ENCODE data around the gene KRTAP5-6.

Gene KRTAP5-6

DNA sequence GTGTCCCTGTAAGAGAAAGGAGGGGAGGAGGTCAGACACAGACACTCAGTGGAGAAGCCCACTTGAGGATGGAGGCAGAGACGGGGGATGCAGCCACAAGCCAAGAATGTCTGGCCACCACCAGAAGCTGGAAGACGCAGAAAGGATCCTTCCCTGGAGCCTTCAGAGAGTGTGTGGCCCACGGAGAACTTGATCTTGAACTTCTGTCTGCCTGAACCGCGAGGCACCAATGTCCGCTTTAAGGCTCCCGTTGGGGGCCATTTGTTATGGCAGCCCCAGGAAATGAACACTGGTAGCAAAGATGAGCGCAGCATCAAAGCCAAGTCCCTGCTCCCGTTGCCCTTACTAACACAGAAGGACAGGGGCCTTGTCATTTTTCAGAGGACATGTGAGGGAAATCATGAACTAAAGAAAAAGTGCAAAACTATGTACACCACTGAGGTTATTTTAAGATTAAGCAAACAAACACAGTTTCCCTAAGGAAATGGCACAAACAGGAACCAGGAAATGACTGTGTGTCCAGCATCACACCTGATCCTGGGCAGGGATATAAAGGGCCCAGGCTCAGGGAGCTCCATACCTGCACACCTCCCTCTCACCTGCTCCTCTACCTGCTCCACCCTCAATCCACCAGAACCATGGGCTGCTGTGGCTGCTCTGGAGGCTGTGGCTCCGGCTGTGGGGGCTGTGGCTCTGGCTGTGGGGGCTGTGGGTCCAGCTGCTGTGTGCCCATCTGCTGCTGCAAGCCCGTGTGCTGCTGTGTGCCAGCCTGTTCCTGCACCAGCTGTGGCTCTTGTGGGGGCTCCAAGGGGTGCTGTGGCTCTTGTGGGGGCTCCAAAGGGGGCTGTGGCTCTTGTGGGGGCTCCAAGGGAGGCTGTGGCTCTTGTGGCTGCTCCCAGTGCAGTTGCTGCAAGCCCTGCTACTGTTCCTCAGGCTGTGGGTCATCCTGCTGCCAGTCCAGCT is at the start of gene KRTAP5-6:
TSS of gene KRTAP5-6 (plus strand) at position 588 of the 963 bp plus-strand sequence. CDS start at position 639, 51 bp downstream.
- TF ChIP-seq GATA2 (IDR thresholded peaks at IDR 0.05; ENCODE audit: low read depth, low read length), result no peak
- TF ChIP-seq GATA3 (IDR thresholded peaks at IDR 0.05; ENCODE audit: low read depth, low read length), result no peak

DNA sequence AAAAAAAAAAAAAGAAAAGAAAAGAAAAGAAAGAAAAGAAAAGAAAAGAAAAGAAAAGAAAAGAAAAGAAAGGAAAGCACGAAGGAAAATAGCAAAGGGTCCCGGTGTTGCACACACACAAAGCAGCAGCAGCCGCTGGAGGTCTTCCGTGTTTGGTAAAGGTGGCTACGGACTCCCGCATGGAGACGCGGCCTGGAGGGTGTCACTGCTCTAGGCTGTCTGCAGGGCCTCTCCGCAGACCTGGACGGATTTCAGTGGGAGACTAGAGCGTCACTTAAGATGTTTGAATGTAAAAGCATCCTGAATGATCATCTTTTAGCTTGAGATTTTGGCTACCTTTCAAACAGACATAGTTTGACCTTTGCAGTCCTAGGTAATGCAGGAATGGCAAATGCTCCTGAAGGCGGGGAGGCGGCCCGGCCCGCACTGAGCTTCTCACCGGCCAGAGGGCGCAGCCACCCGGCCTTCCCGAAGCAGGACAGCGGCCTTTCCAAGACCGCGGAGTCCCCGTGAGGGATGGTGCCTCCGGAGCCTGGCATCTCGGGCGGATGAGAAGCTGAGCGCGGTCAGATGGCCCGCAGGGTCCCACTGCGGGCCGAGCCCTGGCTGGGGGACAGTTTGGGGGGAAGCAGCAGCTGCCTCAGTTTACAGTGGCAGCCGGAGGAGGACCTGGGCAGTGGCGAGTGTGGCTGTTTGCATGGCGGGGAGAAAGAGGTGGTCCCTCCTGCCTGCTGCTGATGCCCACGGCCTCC is 48.9 kb upstream of the KRTAP5-6 start:
- no peak for TF ChIP-seq GATA3 (IDR thresholded peaks at IDR 0.05; ENCODE audit: low read depth, low read length)
- TF ChIP-seq GATA2 (IDR thresholded peaks at IDR 0.05; ENCODE audit: low read depth, low read length), result no peak

- TF ChIP-seq GATA2 (IDR thresholded peaks at IDR 0.05; ENCODE audit: low read depth, low read length), result no peak
- no peak for TF ChIP-seq GATA3 (IDR thresholded peaks at IDR 0.05; ENCODE audit: low read depth, low read length)
Observed at GRCh38 chr11:1648653-1649420, 48.2 kb upstream of the KRTAP5-6 start.

- TF ChIP-seq GATA2 (IDR thresholded peaks at IDR 0.05; ENCODE audit: low read depth, low read length), result no peak
- no peak for TF ChIP-seq GATA3 (IDR thresholded peaks at IDR 0.05; ENCODE audit: low read depth, low read length)
Observed at GRCh38 chr11:1650034-1650917, 46.7 kb upstream of the KRTAP5-6 start.

DNA sequence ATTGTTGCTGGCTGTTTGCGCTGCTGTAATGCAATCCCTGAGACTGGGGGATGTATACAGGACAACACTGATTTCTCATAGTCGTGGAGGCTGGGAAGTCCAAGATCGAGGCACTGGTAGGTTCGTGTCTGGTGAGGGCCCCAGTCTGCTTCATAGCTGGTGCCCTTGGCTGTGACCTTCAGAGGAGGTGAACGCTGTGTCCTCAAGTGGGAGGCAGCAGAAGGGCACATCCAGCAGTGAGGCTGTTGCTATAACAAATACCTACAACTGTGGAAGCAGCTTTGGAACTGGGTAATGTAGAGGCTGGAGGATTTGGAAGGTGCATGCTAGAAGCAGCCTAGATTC is 46.1 kb upstream of the KRTAP5-6 start:
- TF ChIP-seq GATA2 (IDR thresholded peaks at IDR 0.05; ENCODE audit: low read depth, low read length) (no peak), GATA3 (IDR thresholded peaks at IDR 0.05; ENCODE audit: low read depth, low read length) (no peak)

DNA sequence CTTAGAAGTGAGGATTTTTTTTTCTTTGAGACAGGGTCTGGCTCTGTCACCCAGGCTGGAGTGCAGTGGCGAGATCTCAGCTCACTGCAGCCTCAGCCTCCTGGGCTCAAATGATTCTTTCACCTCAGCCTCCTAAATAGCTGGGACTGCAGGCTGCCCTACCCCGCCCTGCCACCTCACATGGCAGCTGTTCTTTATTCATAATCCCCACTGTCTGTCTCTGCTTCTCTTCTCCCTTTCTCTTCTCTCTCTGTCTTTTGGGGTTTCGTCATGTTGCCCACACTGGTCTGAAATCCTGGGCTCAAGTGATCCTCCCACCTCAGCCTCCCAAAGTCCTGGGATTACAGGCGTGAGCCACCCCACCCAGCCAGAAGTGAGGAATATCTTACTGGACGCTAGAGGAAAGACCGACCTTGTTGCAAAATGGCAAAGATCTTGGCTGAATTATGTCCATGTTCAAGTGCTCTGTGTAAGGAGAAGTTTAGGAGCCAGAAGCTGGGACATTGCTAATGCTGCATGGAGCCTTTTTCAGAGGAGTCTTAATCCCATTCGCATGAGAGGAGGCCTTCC is 45.5 kb upstream of the KRTAP5-6 start:
- TF ChIP-seq GATA2 (IDR thresholded peaks at IDR 0.05; ENCODE audit: low read depth, low read length) (no peak), GATA3 (IDR thresholded peaks at IDR 0.05; ENCODE audit: low read depth, low read length) (no peak)

GRCh38 chr11:1652026-1652425 is 45.0 kb upstream of the KRTAP5-6 start:
- TF ChIP-seq GATA2 (IDR thresholded peaks at IDR 0.05; ENCODE audit: low read depth, low read length) (no peak), GATA3 (IDR thresholded peaks at IDR 0.05; ENCODE audit: low read depth, low read length) (no peak)

DNA sequence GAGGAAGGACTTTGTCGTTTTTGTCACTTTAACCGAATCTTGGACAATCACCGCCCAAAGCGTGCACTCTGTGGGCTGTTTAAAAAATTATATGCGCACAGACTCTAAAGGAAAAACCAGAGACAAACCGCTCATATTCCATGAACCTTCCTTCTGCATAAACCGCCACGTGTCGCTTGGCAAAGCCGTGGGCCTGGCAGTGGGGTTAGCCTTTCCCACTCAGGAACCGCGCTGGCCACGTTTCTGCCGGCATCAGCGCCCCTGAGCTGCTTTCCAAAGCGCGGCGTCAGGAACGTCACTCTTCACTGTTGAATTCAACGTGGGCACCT is 44.6 kb upstream of the KRTAP5-6 start:
- TF ChIP-seq GATA2 (IDR thresholded peaks at IDR 0.05; ENCODE audit: low read depth, low read length), result no peak

- TF ChIP-seq GATA3 (IDR thresholded peaks at IDR 0.05; ENCODE audit: low read depth, low read length) (no peak), GATA2 (IDR thresholded peaks at IDR 0.05; ENCODE audit: low read depth, low read length) (no peak)
Observed at GRCh38 chr11:1652771-1653540, 44.0 kb upstream of the KRTAP5-6 start.

DNA sequence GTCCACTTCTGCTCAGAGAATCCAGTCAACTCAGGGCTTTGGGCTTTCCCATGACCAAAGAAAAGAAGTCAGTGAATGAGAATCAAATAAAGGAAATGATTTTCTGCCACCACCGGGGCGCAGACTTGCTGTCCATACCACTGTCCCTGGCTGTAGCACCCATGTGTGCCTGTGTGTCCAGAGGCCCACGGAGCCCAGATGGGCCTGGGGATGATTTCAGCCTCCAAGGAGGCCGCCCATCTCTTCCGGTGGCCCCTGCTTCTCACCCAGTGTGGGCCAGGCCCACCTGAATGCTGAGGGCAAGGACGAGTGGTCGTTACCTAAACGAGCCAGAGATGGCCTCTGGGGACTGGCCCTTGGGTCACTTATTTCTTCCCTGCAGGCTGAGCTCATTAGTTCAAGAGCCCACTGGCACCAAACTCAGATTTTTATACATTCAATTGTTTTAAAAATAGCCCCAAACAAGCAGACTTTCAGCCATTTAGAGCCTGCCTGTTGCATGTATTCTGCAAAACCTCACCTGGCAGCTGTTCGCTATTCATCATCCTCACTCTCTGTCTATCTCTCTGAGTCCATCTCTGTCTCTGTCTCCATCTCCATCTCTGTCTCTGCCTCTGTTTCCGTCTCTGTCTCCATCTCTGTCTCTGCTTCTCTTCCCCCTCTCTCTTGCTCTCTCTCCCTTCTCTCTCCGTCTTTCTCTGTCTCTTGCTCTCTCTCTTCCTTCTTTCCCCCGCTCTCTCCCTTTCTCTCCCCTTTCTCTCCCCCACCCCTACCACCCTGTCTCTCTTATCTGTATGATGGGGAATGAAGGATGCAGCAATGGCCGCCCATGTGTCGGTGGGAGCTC is 43.2 kb upstream of the KRTAP5-6 start:
- no peak for TF ChIP-seq GATA3 (IDR thresholded peaks at IDR 0.05; ENCODE audit: low read depth, low read length)
- no peak for TF ChIP-seq GATA2 (IDR thresholded peaks at IDR 0.05; ENCODE audit: low read depth, low read length)

DNA sequence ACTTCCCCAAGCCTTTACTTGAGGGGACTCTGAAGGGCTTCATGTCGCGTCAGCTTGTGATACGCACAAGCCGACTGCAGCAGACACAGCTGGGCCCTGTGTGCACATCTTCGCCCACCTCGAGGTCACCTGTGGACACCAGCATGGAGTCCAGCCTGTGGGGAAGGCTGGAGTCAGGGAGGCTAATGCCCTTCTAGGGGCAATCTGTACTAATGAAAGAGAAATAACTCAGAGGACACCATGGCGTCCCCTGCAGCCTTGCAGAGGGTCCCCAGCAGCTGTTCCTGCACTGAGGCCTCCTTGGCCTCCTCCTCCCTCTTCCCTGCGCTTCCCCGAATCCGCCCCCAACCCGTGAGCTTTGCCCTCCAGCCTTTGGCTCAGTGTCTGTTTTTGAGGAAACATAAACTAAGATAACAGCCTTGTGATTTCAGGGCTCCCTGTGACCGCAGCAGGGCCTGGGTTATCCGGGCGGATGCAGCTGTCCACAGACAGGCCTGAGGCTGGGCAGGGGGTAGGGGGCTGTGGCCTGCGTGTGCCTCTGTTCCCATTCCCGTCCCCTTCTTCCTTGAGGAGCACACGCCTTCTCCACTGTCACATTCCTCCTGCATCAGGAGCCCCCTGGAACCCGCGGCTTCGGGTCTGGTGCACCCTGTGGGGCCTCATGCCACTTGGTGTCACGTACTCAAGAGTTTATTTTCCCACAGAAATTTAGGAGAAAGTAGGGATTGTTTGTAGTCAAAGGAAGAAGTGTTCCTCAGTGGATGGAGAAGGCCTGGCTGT is 42.4 kb upstream of the KRTAP5-6 start:
- no peak for TF ChIP-seq GATA3 (IDR thresholded peaks at IDR 0.05; ENCODE audit: low read depth, low read length)
- TF ChIP-seq GATA2 (IDR thresholded peaks at IDR 0.05; ENCODE audit: low read depth, low read length), result no peak
